Mucosa of descending colon (tissue), 3 donors: ENCODE results near the gene ITGAE. TPM values are rescaled to one million over a fixed set of nuclear protein-coding genes. Genes with fewer than 3 reads are reported as not detected.

Source experiments
- ATAC-seq: fragments of 200-7000 bp; cut with Tn5 transposase; one replicate; pipeline ENCODE4 v1.9.1; 2020; ENCODE audit warnings: mild to moderate bottlenecking, moderate library complexity
- DNase-seq, 3 donors: peaks; one replicate each; pipeline ENCODE4 v3.0.0-alpha.2; 2020
- H3K36me3 ChIP-seq: fragments of 200-600 bp; one replicate; pipeline ENCODE4 v1.8.0; 2021; ENCODE audit warnings: low read depth, mild to moderate bottlenecking
- H3K4me1 ChIP-seq: fragments of 200-600 bp; one replicate; pipeline ENCODE4 v1.8.0; 2021; ENCODE audit warnings: low read depth, mild to moderate bottlenecking
- H3K4me3 ChIP-seq: fragments of 200-600 bp; one replicate; pipeline ENCODE4 v1.8.0; 2021; ENCODE audit warnings: mild to moderate bottlenecking
- H3K9me3 ChIP-seq: fragments of 200-600 bp; one replicate; pipeline ENCODE4 v1.8.0; 2021; ENCODE audit warnings: mild to moderate bottlenecking
- intact Hi-C, 2 donors: fragments of 100-400 bp; cut with DNase I in 1 of 2; cut with micrococcal nuclease in 1 of 2; formaldehyde crosslinking; loops; one replicate each; pipeline versions ENCODE4 v1.11.0 to v1.11.1; 2022; cut with DNase I, micrococcal nuclease
- total RNA-seq, 3 donors: library from RNA; stranded (reverse); fragmentation: NEBNext Ultra II Directional in 2 of 3; extraction: Animal tissue kit (Norgen Biotek cat#: 25700) in 2 of 3; gene quantifications; one replicate each; pipeline versions ENCODE4 v1.2.1 to v1.2.4, GENCODE V29; 2021 to 2023
- TF ChIP-seq, protein P1 (sequence below): fragments of 200-600 bp; IDR thresholded peaks from one replicate; pipeline ENCODE4 v1.8.0; 2022; ENCODE audit warnings: antibody characterized with exemption, mild to moderate bottlenecking
- donor health status: DM: no; HTN: no; CAD: no; lungs with moderate emphysema.
- donor health status: DM: no; HTN: no; CAD: no.
- donor health status: DM: no; HTN: yes; CAD: no.

The ITGAE gene
- total RNA-seq, 3 donors from 2014 or later = 17.2 to 24.1 (median 17.6) TPM

DNA sequence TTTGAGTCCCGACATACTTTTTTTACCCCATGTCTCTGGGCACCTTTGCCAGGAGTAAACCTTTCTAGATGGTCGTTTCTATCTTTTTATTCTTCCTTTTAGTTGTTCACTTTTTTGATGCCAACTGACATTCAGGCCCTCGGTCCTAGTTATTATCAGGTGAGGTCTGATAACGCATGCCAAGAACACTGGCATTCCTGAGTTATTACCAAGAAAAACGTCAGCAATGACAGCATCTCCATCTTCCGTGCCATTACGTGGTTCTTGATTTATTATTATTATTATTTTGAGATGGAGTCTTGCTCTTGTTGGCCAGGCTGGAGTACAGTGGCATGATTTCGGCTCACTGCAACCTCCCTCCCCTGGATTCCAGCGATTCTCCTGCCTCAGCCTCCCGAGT, 55.9 kb downstream of the ITGAE start:
- Histone ChIP-seq H3K4me3 (no peak overlapping the region), H3K36me3 (no peaks in the 10 kb centered on the region), H3K4me1 (no peaks in the 10 kb centered on the region), H3K9me3 (no peaks in the 10 kb centered on the region)
- intact Hi-C loops = no loop called here
- DNase-seq = no peak
- ATAC-seq = no peak
- TF ChIP-seq, protein P1, sequence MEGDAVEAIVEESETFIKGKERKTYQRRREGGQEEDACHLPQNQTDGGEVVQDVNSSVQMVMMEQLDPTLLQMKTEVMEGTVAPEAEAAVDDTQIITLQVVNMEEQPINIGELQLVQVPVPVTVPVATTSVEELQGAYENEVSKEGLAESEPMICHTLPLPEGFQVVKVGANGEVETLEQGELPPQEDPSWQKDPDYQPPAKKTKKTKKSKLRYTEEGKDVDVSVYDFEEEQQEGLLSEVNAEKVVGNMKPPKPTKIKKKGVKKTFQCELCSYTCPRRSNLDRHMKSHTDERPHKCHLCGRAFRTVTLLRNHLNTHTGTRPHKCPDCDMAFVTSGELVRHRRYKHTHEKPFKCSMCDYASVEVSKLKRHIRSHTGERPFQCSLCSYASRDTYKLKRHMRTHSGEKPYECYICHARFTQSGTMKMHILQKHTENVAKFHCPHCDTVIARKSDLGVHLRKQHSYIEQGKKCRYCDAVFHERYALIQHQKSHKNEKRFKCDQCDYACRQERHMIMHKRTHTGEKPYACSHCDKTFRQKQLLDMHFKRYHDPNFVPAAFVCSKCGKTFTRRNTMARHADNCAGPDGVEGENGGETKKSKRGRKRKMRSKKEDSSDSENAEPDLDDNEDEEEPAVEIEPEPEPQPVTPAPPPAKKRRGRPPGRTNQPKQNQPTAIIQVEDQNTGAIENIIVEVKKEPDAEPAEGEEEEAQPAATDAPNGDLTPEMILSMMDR = no peak

DNA sequence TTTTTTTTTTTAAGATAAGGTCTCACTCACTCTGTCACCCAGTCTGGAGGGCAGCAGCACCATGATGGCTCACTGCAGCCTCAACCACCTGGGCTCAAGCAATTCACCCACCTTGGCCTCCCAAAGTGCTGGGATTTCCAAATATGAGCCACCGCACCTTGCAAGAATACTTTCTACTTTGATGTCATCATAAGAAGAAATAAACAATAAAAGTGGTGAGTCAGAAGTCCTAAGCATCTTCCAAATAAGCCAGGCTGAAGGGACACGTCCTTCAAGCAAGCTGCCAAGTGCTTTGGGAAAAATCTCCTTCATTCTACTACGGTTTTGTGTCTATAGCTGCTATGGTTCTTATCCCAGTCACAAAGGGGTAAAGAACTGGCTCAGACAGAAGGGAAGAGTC, 57.0 kb downstream of the ITGAE start:
- TF ChIP-seq, protein P1 = no peak
- DNase-seq (no peak), ATAC-seq (no peak)
- H3K9me3 ChIP-seq = no peaks in the 10 kb centered on the region
- intact Hi-C loops = no loop called here
- H3K4me3 ChIP-seq = no peak overlapping the region
- H3K4me1 ChIP-seq = peaks cover under 1% of the 10 kb centered on the region
- no peaks in the 10 kb centered on the region for H3K36me3 ChIP-seq

DNA sequence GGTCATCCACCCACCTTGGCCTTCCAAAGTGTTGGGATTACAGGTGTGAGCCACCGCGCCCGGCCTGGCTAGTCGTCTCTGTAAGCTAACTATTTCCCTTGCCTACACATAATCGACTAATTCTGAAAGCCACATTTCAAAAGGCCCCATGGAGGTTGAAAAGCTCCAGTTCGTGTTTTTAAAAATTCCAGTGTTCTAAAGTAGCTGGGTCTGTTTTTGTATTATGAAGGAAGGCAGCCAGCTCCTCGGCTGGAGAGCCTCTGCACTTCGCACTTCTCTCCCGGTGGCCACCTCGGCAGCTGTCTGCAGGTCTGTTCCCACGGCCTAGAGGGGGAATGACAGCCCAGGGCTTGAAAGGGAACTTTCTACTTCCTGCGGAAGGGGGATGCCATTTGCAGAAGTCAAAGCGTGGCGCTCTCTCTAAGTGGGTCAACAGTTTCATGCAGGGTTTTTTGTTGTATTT, 60.3 kb downstream of the ITGAE start:
- Histone ChIP-seq H3K9me3 (no peaks in the 10 kb centered on the region), H3K36me3 (no peaks in the 10 kb centered on the region), H3K4me3 (no peak overlapping the region), H3K4me1 (peaks cover 13% of the 10 kb centered on the region)
- intact Hi-C loops = no loop called here
- ATAC-seq (peak; percentile 23), DNase-seq (peak in 2 of 3 donors; percentile 34 to 50)
- TF ChIP-seq, protein P1 = no peak

DNA sequence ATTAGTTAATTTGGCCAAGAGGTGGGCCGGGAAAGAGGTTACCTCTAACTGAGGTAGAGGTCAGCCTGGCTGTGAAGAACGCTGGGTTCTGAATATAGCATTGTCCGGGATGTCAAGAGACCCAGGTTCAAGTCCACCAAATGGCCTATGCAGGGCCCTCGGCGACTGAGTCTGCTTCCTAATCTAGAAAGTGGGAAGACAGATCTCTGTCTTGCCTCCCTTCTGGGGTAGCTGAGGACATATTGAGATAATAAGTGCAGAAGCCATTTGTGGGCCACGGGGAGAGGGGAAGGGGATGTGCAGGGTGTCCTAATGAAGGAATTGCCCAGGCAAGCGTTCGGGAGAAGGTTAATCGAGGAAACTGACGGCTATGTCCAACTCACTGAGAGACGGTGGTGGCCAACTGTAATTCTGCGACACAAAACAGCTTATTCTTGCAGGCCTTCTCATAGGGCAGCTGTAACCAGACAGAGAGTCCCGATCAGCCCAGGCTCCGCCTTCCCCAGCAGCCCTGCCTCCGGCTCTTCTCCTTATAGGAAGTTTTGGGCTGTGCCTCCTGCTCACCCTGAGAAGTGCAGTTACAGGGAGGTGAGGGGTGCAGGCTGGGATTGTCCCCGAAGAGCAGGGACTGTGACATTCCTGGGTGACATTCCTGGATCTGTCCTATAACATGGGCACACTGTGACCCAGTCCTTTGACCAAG, 61.4 kb downstream of the ITGAE start:
- ATAC-seq = no peak
- intact Hi-C loops = loop anchor here in 1 of 2 donors (5.0 kb wide), 1 partner anchor 103 kb away; no protein-coding TSS in a partner anchor
- Histone ChIP-seq H3K4me3 (no peak overlapping the region), H3K36me3 (no peaks in the 10 kb centered on the region), H3K4me1 (peaks cover 13% of the 10 kb centered on the region), H3K9me3 (no peaks in the 10 kb centered on the region)
- TF ChIP-seq, protein P1 = no peak
- peak in 1 of 3 donors; percentile 42 for DNase-seq

DNA sequence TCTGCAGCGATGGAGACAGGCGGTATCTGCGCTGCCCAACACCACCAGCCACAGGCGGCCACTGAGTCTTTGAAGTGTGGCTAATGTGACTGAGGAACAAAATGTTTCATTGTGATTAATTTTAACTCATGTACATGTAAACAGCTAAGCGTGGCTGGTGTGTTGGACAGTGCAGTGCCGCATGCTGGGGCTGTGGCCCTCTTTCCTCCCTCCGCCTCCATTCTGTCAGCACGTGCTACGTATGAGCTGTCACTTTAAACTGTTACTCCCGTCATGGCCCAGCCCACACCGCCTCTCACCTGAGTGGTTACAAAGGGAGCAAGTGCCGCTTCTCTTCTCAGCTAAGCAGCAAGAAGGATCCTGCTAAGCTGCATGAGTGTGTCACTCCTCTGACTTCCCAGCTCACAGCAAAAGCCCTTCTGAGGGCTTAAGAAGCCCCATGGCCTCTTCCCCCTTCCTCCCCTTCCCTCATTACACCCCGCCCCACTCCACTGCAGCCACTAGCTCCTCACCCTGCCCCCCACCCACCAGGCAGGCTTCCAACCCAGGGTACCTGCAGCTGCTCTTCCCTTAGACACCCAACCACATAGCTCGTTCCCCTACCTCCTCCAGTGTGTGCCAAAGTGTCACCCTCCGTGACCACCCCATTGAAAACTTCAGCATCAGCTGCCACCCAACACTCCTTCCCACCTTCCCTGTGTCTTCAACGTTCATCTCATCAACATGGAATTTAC, 62.3 kb downstream of the ITGAE start:
- H3K4me3 ChIP-seq = no peak overlapping the region
- H3K4me1 ChIP-seq = peaks cover 13% of the 10 kb centered on the region
- ATAC-seq (peak; percentile 86), DNase-seq (peak; percentile 71 to 72 (median 72))
- intact Hi-C loops = loop anchor here in 1 of 2 donors (5.0 kb wide), 1 partner anchor 104 kb away; no protein-coding TSS in a partner anchor
- no peaks in the 10 kb centered on the region for H3K9me3 ChIP-seq
- no peaks in the 10 kb centered on the region for H3K36me3 ChIP-seq
- TF ChIP-seq, protein P1 = no peak
